HG03280 (cell line): ENCODE measurements around the gene KDM4B.

ENCODE experiments used
- ATAC-seq: cut with Tn5 transposase; IDR thresholded peaks from one replicate; pipeline ENCODE4 v1.9.1; 2021; ENCODE audit warnings: mild to moderate bottlenecking, moderate library complexity; ENCODE audit not compliant: unreplicated experiment

The KDM4B gene

GRCh38 chr19:5048727-5049553 is 80.0 kb downstream of the KDM4B start:
- no peak for ATAC-seq

GRCh38 chr19:5049561-5049960 is 80.6 kb downstream of the KDM4B start:
- no peak for ATAC-seq

- no peak for ATAC-seq
These were observed 81.2 kb downstream of the KDM4B start for GRCh38 chr19:5050067-5050656.

- ATAC-seq, result no peak
These were observed 82.0 kb downstream of the KDM4B start for GRCh38 chr19:5050905-5051304.

DNA sequence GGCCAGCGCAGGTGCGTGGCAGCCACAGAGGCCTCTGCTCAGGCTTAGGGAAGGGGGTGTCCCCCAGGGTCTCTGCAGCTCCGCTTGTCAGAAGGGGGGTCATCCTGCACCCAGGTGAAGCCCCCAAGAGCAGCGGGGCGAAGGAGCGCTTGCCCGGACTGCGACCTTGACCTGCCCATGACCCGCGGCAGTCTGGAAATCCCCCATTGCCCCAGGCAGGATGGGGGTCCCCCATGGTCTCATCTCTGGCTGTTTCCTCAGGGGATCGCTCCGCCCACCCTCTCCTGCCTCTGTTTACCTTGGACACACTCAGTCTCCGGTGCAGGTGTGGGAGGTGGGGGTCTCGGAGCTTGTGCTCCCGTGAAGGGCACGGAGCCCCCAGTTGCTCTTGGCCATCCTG is 82.7 kb downstream of the KDM4B start:
- no peak for ATAC-seq

- ATAC-seq, result no peak
These were observed 83.6 kb downstream of the KDM4B start for GRCh38 chr19:5052515-5052914.

GRCh38 chr19:5052945-5053485 is 84.1 kb downstream of the KDM4B start:
- no peak for ATAC-seq

DNA sequence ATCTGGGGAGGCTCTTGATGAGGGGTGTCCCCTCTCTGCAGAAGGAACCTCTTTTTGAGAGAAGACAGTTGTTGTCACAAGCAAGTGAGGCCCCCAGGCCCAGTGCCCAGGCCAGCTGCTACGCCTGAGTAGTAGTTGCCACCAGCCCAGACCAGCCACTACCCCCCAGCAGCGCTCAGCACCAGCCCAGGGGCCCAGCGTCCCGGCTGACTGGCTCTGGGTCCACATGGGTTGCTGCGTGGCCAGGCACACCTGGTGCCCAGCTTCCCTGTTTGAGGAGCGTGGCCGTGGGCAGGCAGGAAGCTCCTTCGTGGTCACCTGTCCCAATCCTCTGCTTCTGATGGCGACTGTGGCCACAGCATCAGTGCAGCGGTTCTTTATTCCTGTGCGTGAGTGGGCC is 84.7 kb downstream of the KDM4B start:
- no peak for ATAC-seq

- no peak for ATAC-seq
These were observed 85.9 kb downstream of the KDM4B start for GRCh38 chr19:5054551-5055456.

- ATAC-seq, result no peak
These were observed 86.5 kb downstream of the KDM4B start for GRCh38 chr19:5055457-5055776.

DNA sequence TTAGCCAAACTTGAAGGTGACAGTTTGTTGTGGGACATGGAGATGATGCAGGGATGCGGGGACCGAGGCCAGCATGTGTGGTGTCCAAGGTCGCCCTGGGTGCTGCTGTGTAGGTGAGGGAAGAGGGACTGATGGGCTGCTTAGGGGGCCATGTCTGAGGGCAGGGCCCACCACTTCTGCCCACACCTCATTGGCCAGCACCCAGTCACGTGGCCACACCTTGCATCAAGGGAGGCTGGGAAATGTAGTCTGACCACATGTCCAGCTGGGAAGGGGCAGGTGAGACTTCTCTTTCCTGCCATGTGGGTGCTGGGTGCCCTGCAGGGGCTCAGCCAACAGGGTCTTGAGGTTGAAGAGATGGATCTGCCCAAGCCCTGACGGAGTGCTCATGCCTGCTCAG is 88.9 kb downstream of the KDM4B start:
- no peak for ATAC-seq

DNA sequence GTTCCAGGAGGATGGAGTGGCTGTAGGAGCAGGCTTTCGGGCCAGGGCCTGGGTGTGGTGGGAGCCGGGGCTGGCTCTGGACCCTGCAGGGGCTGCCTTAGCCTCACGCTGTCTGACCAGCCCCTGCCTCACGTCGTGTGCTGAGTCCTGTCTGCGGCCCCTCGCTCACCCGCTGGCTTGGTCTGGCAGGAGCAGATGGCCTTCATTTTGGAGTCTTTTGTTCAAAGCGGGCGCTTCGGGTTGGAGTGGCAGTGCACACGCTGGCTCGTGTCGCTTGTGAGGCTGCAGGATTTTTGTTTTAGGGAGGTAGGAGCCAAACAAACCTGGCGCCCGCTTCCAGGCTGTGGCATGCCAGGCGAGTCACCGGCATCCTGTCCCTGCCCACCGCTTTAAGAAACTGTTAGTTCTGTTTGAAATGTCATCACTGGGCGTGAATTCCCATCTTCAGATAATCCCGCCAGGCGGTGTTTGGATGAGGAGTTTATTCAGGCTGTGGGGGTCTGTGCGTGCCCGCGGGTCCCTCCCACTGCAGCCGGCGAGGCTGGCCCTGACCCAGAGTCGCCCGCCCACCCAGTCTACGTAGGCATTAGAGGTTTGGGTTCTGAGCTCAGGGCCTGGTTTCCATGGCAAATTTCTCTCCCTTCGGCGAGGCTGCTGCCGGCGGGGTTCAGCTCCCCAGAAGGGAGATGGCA is 89.8 kb downstream of the KDM4B start:
- no peak for ATAC-seq

DNA sequence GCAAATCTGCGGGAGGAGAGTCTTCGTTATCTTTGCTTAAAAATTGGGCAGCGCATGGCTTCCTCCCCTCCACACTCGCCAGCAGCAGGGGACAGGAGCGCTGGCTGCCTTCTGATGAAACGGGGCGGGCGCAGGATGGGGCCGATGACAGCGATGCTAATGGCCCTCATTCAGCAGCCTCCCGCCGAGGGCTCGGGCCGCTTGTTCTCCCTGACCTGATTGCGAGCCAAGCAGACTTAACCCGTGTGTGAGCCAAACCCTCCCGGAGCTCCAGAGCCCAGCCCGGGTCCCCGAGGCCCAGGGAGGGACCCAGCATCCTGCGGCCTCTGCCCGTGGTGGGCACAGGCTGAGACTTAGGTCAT is 90.3 kb downstream of the KDM4B start:
- no peak for ATAC-seq

- no peak for ATAC-seq
These were observed 90.9 kb downstream of the KDM4B start for GRCh38 chr19:5059793-5060192.

DNA sequence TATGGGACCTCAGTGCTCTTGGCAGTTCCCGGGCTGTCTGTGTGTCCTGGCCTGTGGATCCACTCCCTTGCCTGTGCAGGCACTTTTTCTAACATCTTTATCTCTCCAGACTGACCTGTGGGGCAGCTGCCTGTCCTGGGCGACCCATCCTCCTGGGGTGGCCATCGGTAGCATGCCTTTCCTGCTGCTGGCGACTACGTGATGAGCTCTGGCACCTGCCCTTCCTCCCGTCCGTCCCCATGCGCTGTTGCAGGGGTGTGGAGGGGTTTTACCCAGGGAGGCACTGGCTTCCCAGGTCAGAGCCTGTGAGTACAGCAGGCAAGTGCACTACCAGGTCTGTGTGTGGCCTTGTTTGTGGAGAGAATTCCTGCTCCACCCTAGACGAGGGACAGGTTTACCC is 93.3 kb downstream of the KDM4B start:
- ATAC-seq, result no peak

DNA sequence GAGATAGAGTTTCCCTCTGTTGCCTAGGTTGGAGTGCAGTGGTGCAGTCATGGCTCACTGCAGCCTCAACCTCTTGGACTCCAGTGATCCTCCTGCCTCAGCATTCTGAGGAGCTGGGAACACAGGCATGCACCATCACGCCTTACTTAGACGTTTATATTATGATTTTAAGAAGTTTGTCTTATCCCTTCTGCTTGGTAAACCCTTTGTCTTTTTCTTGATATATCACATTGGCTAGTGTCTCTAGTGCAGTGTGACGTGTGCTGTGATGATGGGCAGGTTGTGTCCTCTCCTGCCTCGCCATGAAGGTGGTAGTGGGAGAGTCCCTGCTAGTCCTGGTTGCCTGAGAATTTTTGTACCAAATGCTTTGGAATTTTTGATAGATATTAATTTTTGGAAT is 93.9 kb downstream of the KDM4B start:
- no peak for ATAC-seq

DNA sequence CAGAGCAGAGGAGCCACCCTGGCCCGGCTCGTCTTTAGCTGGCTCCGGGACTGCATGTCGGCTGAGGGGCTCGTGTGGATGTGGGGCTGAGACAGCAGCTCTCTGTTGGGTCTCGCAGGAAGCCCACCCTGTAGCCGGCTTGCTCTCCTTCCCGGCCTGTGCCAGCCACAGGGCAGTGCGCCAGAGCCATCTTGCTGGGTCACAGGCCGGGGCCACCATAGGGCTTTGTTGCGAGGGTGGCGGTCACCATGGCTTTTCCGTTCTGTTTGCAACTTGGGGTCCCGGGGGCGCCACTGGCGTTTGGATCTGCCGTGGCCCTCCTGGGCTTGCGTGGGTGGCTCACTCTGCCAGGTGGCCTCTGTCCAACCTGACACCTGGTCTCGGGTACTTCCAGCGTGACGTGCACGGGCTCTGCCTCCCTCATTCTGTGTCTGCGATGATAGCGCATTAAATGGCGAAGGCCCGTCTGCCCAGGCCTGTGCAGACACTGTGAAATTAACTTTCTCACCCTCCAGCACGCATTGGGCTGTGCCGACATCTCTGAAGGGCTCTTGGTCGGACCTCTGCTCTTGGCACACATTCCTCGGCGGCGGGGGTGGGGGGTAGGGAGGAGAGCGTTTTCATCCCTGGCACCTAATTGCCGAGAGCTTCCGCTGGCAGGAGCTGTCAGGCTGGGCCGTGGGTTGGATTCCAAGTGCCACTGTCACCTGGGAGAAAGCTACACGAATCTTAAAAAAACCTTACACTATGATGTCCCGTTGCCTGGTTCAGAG is 95.1 kb downstream of the KDM4B start:
- ATAC-seq, result no peak

- ATAC-seq, result no peak
These were observed 96.0 kb downstream of the KDM4B start for GRCh38 chr19:5064896-5065295.

- no peak for ATAC-seq
These were observed 96.8 kb downstream of the KDM4B start for GRCh38 chr19:5065663-5066093.

GRCh38 chr19:5066768-5067167 is 97.9 kb downstream of the KDM4B start:
- no peak for ATAC-seq
